GM23338 (cell line): ENCODE data around the gene STKLD1.

Source experiments
- EZH2 ChIP-seq: fragments of 200-600 bp; sonication (generic); IDR thresholded peaks from one replicate; pipeline ENCODE4 v1.8.0; 2017; ENCODE audit warnings: antibody characterized with exemption, mild to moderate bottlenecking, low read depth; ENCODE audit not compliant: unreplicated experiment
- EZH2phosphoT487 ChIP-seq: fragments of 200-600 bp; sonication (generic); IDR thresholded peaks from one replicate; pipeline ENCODE4 v1.8.1; 2018; ENCODE audit warnings: antibody characterized with exemption; ENCODE audit not compliant: unreplicated experiment
- POLR2AphosphoS5 ChIP-seq: IDR thresholded peaks from 2 replicates; pipeline ENCODE4 v1.6.1; 2016; ENCODE audit warnings: antibody characterized with exemption, low read depth
- TF ChIP-seq, protein P1 (sequence below), 2 experiments: fragments of 200-600 bp in 1 of 2; sonication (generic) in 1 of 2; conservative IDR thresholded peaks; 2 replicates each; pipeline versions ENCODE4 v1.5.1 to v1.6.1; 2016 to 2017; ENCODE audit warnings: antibody characterized with exemption in 2 of 2, low read depth in 2 of 2, mild to moderate bottlenecking in 2 of 2, moderate library complexity in 1 of 2

DNA sequence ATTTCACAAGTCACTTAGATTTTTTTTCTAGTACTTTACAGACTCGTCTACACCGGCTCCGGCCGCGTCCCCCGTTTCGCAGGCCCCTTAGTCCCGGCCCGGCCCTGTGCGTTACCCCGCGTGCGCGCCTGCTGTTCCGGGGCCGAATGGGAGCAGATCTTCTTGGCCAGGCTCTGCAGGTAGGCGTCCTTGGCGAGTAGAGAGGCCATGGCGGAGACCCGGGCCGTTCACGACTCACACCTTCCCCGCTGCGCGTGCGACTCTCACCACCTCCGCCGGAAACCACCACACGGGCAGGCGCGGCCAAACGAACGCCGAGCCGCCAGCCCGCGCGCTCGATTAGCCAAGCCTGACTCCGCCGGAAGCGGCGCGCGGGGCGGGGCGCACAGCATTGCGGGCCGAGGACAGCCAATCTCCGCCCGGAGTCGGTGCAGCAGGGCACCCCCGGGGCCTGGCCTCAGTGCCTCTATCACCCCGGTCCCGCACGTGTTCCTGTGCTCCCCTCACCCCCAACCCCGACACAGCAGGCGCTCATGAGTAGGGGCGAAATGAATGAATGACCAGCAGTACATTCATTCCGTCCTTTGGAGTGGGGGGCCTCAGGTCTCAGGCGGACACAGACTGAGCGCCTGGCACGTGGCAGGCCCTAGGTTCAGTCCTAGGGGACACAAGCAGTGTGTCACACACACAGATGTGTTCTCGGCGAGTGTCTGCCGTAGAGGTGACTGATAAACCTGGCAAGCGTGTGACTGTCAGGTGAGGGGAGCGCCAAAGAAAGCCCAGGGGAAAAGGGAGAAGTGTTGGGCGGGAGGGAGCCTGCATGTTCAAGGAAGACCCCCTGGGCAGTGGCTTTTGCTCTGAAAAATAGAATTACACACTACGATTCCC lies 40.0 kb upstream of the STKLD1 start, which contains the start of gene SURF6:
- TF ChIP-seq POLR2AphosphoS5 (peak; percentile 89), EZH2 (no peak), EZH2phosphoT487 (no peak)
- TF ChIP-seq, protein P1, sequence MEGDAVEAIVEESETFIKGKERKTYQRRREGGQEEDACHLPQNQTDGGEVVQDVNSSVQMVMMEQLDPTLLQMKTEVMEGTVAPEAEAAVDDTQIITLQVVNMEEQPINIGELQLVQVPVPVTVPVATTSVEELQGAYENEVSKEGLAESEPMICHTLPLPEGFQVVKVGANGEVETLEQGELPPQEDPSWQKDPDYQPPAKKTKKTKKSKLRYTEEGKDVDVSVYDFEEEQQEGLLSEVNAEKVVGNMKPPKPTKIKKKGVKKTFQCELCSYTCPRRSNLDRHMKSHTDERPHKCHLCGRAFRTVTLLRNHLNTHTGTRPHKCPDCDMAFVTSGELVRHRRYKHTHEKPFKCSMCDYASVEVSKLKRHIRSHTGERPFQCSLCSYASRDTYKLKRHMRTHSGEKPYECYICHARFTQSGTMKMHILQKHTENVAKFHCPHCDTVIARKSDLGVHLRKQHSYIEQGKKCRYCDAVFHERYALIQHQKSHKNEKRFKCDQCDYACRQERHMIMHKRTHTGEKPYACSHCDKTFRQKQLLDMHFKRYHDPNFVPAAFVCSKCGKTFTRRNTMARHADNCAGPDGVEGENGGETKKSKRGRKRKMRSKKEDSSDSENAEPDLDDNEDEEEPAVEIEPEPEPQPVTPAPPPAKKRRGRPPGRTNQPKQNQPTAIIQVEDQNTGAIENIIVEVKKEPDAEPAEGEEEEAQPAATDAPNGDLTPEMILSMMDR (conservative IDR thresholded peaks at IDR 0.05; ENCODE audit: low read depth in 2 of 2): no peak
